Stimulated activated CD8-positive, alpha-beta memory T cell treated with anti-CD3 and anti-CD28 coated beads, Interleukin-15, amount 100 ng/mL, for 48 hours (primary cell): ENCODE measurements around the gene TOR4A.

Experiments used
- DNase-seq, 2 donors: peaks; one replicate each; pipeline ENCODE4 v3.0.0-alpha.2; 2020; ENCODE audit warnings: low read depth in 2 of 2

Gene TOR4A

DNA sequence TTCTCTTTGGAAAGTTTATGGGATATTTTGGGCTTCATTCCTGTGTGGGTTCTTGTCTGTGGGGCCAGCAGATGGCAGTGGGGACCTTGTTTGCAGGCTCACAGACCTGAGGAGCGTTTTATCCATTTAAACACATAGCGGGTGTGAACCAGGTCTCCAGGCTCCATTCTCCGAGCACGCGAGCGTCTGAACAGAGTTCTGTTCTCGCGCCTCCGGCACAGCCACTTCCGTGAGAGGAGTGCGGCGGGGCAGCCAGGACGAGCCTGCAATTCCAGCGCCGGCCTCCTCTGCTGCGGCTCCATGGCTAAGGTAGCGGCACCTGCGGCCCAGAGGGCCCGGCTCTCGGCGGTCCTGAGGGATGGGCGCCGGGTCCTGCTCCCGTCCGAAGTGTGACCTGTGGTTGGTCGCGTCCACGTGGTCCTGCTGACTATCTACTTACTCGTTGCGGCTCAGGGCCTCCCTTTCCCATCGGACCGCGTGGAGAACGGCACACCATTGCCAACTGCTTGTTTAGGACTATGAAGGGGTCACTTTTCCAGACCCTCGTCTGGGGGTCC, 17.2 kb downstream of the TOR4A start:
- no peak for DNase-seq

DNA sequence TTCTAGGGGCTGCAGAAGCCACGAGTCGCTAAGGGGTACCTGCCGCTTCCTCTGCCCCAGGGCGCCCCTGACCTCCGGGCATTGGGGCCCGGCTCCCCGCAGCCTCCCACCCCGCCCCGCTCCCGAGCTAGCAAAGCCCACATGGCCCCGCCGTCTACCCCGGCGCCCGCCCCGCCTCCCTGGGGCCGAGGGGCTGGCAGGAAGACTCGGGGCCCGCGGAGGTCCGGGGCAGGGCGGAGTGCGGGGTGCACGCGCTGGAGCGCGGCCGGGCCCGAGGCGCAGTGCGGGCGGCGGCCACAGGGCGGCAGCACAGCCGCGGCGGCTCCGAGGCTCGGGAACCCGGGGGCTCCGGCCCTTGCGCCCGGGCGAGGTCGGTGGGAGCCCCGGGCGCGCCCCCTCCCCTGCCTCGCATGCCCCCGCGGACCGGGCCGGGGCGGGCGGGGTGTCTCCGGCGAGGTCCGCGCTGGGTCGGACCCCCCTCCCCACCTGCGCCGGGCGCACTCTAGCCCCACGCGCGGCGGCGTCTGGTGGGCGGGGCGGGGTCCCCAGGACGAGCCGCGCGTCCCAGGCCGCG, 17.8 kb downstream of the TOR4A start:
- DNase-seq, result peak in 1 of 2 donors; percentile 46

GRCh38 chr9:137295849-137296669, 18.5 kb downstream of the TOR4A start:
- no peak for DNase-seq

GRCh38 chr9:137296670-137297664, 19.4 kb downstream of the TOR4A start:
- DNase-seq, result no peak

GRCh38 chr9:137297966-137298365, 20.4 kb downstream of the TOR4A start:
- DNase-seq, result no peak

DNA sequence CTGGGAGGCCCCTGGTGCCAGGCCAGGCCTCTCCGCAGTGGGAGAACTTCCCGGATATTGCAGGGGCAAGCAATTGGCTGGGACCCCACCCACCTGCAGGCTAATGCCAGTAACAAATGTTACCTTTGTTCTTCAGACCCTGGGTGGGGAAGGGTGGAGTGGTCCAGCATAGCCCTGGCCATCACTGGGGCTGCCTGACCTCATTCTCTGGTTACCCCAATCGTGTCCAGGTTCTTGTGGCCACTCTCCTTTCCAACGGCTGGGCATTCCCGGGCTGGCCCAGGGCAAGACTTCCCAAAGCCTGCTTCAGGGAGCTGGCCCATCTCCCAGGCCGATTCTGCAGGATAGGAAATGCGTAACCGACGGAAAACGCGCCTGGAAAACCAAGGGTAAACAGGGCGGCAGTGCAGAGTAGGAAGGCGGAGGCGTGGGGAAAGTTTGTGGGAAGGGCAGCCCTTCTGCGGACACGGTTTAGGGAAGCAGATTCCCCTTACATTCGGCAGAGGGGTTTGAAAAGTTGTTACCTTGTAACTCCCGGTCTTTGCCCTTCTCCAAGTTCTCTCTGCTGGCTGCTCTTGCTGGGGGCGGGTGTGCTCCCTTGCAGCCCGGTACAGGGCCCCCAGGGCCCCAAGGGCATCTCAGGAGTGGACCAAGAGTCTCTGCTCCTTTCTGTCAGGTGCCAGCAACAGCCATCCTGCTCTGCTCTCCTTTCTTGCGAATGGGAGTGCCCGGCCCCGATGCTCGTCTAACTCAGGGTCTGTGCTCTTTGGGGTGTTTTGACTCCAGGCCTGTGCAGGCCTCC, 21.1 kb downstream of the TOR4A start:
- no peak for DNase-seq

DNA sequence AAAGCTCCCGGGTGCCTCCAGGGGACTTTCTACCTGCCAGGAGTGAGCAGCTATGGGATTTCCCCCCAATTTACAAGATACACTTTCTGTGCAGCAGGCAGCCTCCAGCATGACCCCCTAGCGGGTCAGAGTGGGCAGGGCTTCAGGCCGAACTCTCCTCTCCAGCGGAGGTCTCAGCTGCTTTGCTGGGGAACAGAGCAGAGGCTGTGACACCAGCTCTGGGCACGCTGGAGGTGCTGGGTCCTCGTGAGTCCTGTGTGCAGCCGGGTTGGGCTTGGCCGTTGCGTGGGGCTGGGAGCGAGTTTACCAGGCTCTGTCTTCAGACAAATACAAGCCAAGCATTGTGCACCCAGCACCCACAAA, 21.7 kb downstream of the TOR4A start:
- no peak for DNase-seq

- DNase-seq, result no peak
Observed at GRCh38 chr9:137299938-137300337, 22.4 kb downstream of the TOR4A start.

DNA sequence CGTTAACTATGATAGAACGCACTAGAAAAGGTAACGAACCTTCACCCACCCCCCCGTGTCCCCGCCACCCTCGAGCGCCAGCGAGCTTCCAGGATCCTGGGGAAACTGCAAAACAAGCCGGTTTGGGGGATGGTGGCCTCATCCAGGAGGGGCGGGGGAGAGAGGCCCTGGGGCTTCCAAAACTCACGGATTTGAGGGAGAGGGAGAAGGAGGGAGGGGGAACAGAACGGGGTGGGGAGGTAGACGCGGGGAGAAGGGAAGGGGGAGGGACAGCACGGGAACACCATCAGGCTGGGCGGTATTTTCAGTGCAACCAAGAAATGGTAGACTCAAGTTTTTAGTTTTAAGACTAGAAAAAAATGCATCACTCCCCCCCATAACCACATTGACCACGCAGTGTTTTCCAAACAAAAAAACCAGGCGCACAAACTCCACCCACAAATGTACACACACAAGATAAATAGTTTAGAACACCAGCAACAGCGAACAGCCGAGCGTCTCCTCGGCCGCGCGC, 23.1 kb downstream of the TOR4A start:
- DNase-seq, result no peak

- no peak for DNase-seq
Observed at GRCh38 chr9:137301081-137301947, 23.8 kb downstream of the TOR4A start.

GRCh38 chr9:137302118-137302448, 24.6 kb downstream of the TOR4A start, which contains the start of gene NRARP:
Gene NRARP (minus strand): TSS chr9:137302271. CDS start chr9:137301928, 343 bp downstream.
- peak; percentile 81 to 82 for DNase-seq

GRCh38 chr9:137302449-137303150, 25.1 kb downstream of the TOR4A start:
- no peak for DNase-seq

DNA sequence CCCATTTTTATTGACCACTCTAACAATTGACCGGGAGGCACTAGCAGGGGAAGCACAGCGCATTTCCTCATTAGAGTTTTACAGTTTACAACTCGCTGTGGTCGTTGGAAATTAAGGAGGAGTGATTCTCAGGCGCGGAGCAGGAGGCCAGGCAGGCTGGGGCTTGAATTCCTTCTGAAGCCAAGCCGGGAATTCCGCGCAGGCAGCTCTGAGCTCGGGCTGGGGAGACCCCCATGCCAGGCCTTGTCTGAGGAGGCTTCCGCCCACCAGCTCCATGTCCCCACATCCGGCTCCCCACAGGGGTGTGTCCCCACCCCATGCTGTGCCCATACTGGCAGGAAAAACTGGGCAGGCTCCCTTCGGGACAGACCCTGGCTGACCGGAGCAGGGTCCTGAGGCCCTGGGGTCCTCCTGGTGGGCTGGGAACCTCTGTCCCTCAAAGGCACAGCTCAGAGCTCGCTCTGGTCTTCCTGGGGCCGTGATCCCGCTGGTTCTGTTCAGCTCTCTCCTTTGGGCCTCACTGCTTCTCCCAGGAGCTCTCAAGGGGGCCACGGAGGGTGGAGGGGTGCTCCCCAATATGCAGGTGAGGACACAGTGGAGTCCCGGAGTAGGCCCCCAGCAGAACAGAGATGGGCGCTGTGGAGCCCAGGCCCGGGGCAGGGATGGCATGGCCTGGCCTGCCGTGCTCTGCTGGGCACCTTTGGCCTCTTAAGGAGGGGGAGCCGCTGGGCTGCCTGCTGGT, 25.8 kb downstream of the TOR4A start:
- no peak for DNase-seq

- DNase-seq, result no peak
Observed at GRCh38 chr9:137303893-137304382, 26.4 kb downstream of the TOR4A start.

DNA sequence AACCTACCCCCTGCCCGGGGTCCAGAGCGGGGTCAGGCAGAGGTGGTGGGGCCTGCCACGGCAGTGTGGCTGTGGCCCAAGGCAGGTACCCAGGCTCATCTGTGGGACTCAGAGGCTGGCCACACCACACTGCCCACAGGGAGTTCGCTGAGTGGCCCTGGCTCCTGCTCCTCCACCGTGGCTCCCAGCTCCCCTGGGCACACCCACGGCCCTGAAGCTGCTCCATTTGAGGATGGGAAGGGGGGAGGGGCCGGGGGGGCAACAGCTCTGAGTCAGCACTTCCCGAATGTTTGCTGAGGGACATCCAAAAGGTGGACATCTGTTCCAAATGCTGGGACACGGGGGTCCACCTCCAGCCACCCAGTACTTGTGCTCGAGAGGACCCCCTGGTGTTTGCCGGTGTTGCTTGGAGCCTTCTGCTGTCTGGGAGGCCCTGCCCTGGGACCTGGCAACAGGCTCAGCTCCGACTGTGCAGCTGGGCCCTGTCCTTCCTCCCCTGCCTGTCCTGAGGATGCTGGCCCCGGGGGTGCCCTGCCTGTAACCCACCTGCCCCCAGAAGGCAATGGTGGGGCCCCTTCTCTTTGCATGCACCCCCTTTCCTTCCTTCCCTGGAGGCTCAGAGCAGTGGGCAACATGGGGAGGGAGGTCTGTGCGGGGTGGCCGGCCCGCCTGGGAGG, 27.0 kb downstream of the TOR4A start:
- DNase-seq, result no peak

- peak; percentile 45 to 52 for DNase-seq
Observed at GRCh38 chr9:137305060-137305797, 27.7 kb downstream of the TOR4A start.

- DNase-seq, result no peak
Observed at GRCh38 chr9:137305798-137306065, 28.2 kb downstream of the TOR4A start.
